GM23248 (cell line): ENCODE results near the gene FUT9.

Source experiments
- EZH2 ChIP-seq: fragments of 200-600 bp; sonication (generic); IDR thresholded peaks from 2 replicates; pipeline ENCODE4 v1.6.1; 2018; ENCODE audit warnings: antibody characterized with exemption, mild to moderate bottlenecking; ENCODE audit not compliant: insufficient read depth, poor library complexity, severe bottlenecking
- EZH2phosphoT487 ChIP-seq: fragments of 200-600 bp; sonication (generic); IDR thresholded peaks from 2 replicates; pipeline ENCODE4 v1.6.1; 2018; ENCODE audit warnings: antibody characterized with exemption, moderate library complexity, mild to moderate bottlenecking, low read depth; ENCODE audit not compliant: insufficient read depth

DNA sequence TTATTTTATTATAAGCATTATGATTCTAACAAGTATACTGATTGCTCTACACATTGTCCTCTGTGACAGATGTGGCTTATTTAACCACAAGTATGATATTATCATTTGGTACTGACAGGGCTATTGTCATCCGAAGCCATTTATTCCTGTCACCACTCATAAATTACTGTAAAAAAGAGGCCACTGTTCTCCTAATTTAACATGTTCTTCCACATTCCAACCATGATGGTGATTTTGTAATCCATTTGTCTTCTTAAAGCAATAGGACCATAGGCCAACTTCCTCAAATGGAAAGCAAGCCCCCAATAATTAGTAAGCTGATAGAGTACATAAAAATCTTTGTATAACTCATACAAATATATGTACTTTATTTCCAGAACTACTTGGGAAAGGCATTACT lies 50.6 kb downstream of the FUT9 start:
- TF ChIP-seq EZH2: no peak
- TF ChIP-seq EZH2phosphoT487: no peak
